RWPE2 (cell line): Measurements from ENCODE around the gene MRPL37.

Experiments used
- ATAC-seq: fragments of 200-7000 bp; cut with Tn5 transposase; 3 replicates; pipeline ENCODE4 v1.9.1; 2021; ENCODE audit warnings: low read depth
- DNase-seq: peaks from one replicate; pipeline ENCODE4 v3.0.0-alpha.2; 2020; ENCODE audit warnings: low spot score
- H3K27ac ChIP-seq: fragments of 450-650 bp; 2 replicates; pipeline ENCODE4 v1.5.1; 2017; ENCODE audit warnings: mild to moderate bottlenecking; ENCODE audit not compliant: poor library complexity, severe bottlenecking
- H3K27me3 ChIP-seq: fragments of 250-450 bp; sonication (Bioruptor Pico); 2 replicates; pipeline ENCODE4 v1.5.1; 2021; ENCODE audit warnings: mild to moderate bottlenecking, moderate library complexity; ENCODE audit not compliant: insufficient read depth, poor library complexity, severe bottlenecking
- H3K36me3 ChIP-seq: fragments of 250-450 bp; sonication (Bioruptor Pico); 2 replicates; pipeline ENCODE4 v1.5.1; 2020; ENCODE audit warnings: low read depth, mild to moderate bottlenecking, moderate library complexity
- H3K4me1 ChIP-seq: fragments of 250-450 bp; sonication (Bioruptor Pico); 2 replicates; pipeline ENCODE4 v1.5.1; 2021; ENCODE audit warnings: mild to moderate bottlenecking, moderate library complexity; ENCODE audit not compliant: insufficient read depth, poor library complexity, severe bottlenecking
- H3K4me3 ChIP-seq: fragments of 250-450 bp; sonication (Bioruptor Pico); 2 replicates; pipeline ENCODE4 v1.5.1; 2021; ENCODE audit warnings: mild to moderate bottlenecking, moderate library complexity; ENCODE audit not compliant: severe bottlenecking
- H3K9me3 ChIP-seq: fragments of 250-450 bp; sonication (Bioruptor Pico); 2 replicates; pipeline ENCODE4 v1.5.1; 2021; ENCODE audit warnings: mild to moderate bottlenecking, moderate library complexity; ENCODE audit not compliant: severe bottlenecking
- CTCF ChIP-seq: fragments of 450-650 bp; IDR thresholded peaks from one replicate; pipeline ENCODE4 v1.5.1; 2017; ENCODE audit warnings: mild to moderate bottlenecking, moderate library complexity; ENCODE audit not compliant: poor library complexity, severe bottlenecking

Gene MRPL37

GRCh38 chr1:54240741-54241335 lies 40.9 kb downstream of the MRPL37 start:
- H3K4me1 ChIP-seq = no peaks in the 10 kb centered on the region
- DNase-seq = no peak
- no peak for TF ChIP-seq CTCF
- H3K27me3 ChIP-seq = no peaks in the 10 kb centered on the region
- no peak overlapping the region for H3K4me3 ChIP-seq
- ATAC-seq = no peak
- H3K27ac ChIP-seq = no peak overlapping the region
- no peaks in the 10 kb centered on the region for H3K36me3 ChIP-seq
- no peaks in the 10 kb centered on the region for H3K9me3 ChIP-seq

- ATAC-seq (no peak), DNase-seq (no peak)
- Histone ChIP-seq H3K27me3 (no peaks in the 10 kb centered on the region), H3K27ac (no peak overlapping the region), H3K4me1 (no peaks in the 10 kb centered on the region), H3K9me3 (no peaks in the 10 kb centered on the region), H3K36me3 (no peaks in the 10 kb centered on the region), H3K4me3 (no peak overlapping the region)
- no peak for TF ChIP-seq CTCF
These were observed 41.4 kb downstream of the MRPL37 start for GRCh38 chr1:54241364-54241763.

DNA sequence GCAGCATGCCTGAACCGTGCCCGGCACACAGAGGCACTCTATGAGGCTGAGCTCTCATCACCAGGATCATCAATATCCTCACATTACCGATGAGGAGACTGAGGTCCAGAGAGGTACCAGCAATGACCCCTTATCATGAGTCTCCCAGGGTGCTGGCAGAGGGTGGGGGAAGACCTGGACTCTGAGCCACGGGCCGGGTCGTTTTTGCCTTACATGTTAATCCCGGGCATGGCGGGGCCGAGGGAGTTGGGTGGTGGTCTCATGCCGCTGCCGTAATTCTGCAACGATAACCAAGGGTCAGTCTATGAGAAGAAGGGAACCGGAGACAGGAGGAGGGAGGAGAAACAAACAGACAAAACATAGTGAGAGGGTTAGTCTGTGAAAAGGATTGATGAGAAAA lies 43.1 kb downstream of the MRPL37 start:
- Histone ChIP-seq H3K9me3 (no peaks in the 10 kb centered on the region), H3K27me3 (no peaks in the 10 kb centered on the region), H3K4me1 (no peaks in the 10 kb centered on the region), H3K36me3 (no peaks in the 10 kb centered on the region), H3K4me3 (no peak overlapping the region), H3K27ac (no peak overlapping the region)
- no peak for ATAC-seq
- DNase-seq = no peak
- TF ChIP-seq CTCF = no peak

GRCh38 chr1:54244655-54245054 lies 44.7 kb downstream of the MRPL37 start:
- no peaks in the 10 kb centered on the region for H3K9me3 ChIP-seq
- ATAC-seq (no peak), DNase-seq (no peak)
- no peak overlapping the region for H3K4me3 ChIP-seq
- no peaks in the 10 kb centered on the region for H3K36me3 ChIP-seq
- H3K27ac ChIP-seq = no peak overlapping the region
- no peaks in the 10 kb centered on the region for H3K4me1 ChIP-seq
- H3K27me3 ChIP-seq = no peaks in the 10 kb centered on the region
- no peak for TF ChIP-seq CTCF

GRCh38 chr1:54245501-54245900 lies 45.5 kb downstream of the MRPL37 start:
- Histone ChIP-seq H3K9me3 (no peaks in the 10 kb centered on the region), H3K4me1 (no peaks in the 10 kb centered on the region), H3K27me3 (no peaks in the 10 kb centered on the region), H3K27ac (no peak overlapping the region), H3K36me3 (no peaks in the 10 kb centered on the region), H3K4me3 (no peak overlapping the region)
- no peak for ATAC-seq
- no peak for DNase-seq
- no peak for TF ChIP-seq CTCF
